Stomach (tissue), 9 donors: Measurements from ENCODE around the gene BMP7. TPM values are rescaled to one million over a fixed set of nuclear protein-coding genes. Genes with fewer than 3 reads are reported as not detected.

Source experiments
- DNase-seq, 2 donors: peaks; one replicate each; pipeline versions ENCODE4 v3.0.0 to v3.0.0-alpha.2; 2013 to 2019
- H3K27ac ChIP-seq, 5 donors: fragments of 200-600 bp in 4 of 5; sonication (generic) in 4 of 5; one replicate each; pipeline ENCODE4 v1.5.1; 2013 to 2019; ENCODE audit warnings: mild to moderate bottlenecking in 1 of 5, moderate library complexity in 1 of 5
- H3K27me3 ChIP-seq, 3 donors: fragments of 200-600 bp; sonication (generic); one replicate each; pipeline ENCODE4 v1.5.1; 2017 to 2019; ENCODE audit warnings: mixed run types in 1 of 3
- H3K36me3 ChIP-seq, 4 donors: fragments of 200-600 bp; sonication (generic); 1 replicate in 3 of 4; 2 replicates in 1 of 4; pipeline ENCODE4 v1.5.1; 2016 to 2019
- H3K4me1 ChIP-seq, 4 donors: fragments of 200-600 bp; sonication (generic); one replicate each; pipeline ENCODE4 v1.5.1; 2016 to 2019
- H3K4me3 ChIP-seq, 4 donors: fragments of 200-600 bp; sonication (generic) in 3 of 4; one replicate each; pipeline ENCODE4 v1.5.1; 2016 to 2019; ENCODE audit warnings: mild to moderate bottlenecking in 1 of 4
- H3K9me3 ChIP-seq, 4 donors: fragments of 200-600 bp; sonication (generic); one replicate each; pipeline ENCODE4 v1.5.1; 2016 to 2019
- CTCF ChIP-seq, 7 experiments: fragments of 450-650 bp in 4 of 7; fragments of 200-600 bp in 3 of 7; sonication (generic) in 3 of 7; IDR thresholded peaks; one replicate each; pipeline ENCODE4 v1.5.1; 2016 to 2019; ENCODE audit warnings: antibody characterized with exemption in 7 of 7, control low read depth in 2 of 7, mild to moderate bottlenecking in 1 of 7
- EP300 ChIP-seq: sonication (generic); formaldehyde crosslinking; IDR thresholded peaks from one replicate; pipeline ENCODE4 v1.6.1; 2017; ENCODE audit warnings: antibody characterized with exemption
- POLR2A ChIP-seq, 4 donors: fragments of 450-650 bp; IDR thresholded peaks; one replicate each; pipeline ENCODE4 v1.6.1; 2016; ENCODE audit warnings: antibody characterized with exemption in 4 of 4, control low read depth in 2 of 4, mild to moderate bottlenecking in 1 of 4, moderate library complexity in 1 of 4
- POLR2AphosphoS5 ChIP-seq, 3 donors: sonication (generic); formaldehyde crosslinking; IDR thresholded peaks; one replicate each; pipeline ENCODE4 v1.6.1; 2016; ENCODE audit warnings: antibody characterized with exemption in 3 of 3
- WGBS, 5 donors: extraction: QIAGEN DNeasy Blood & Tissue Kit in 3 of 5; methylation state at CpG; one replicate each; pipeline versions ENCODE4 v1.1.5 to v1.1.7; 2013 to 2018; 5-methylcytosine and 5-hydroxymethylcytosine counted together
- intact Hi-C: fragments of 100-400 bp; cut with DNase I; formaldehyde crosslinking; loops from one replicate; pipeline ENCODE4 v1.15.1; 2023; ENCODE audit warnings: low total_unique reads
- polyA plus RNA-seq, 3 donors: library from polyadenylated mRNA; stranded (reverse); fragments of 200-250 nt; gene quantifications; one replicate each; pipeline ENCODE4 v1.2.3, GENCODE V29; 2013
- total RNA-seq, 5 donors: library from RNA; depleted of rRNA; stranded (reverse); fragments of >200 nt; gene quantifications; one replicate each; pipeline versions ENCODE4 v1.1.0 to v1.2.3, GENCODE V29; 2014 to 2016
- donor health status: healthy with polysubstance abuse.
- donor health status: Bipolar disorder and iron deficiency.
- donor health status: healthy.

The BMP7 gene
- total and polyA plus RNA-seq, 8 donors: under 0.01 to 11.0 (median 2.4) TPM

- no peak overlapping the region for H3K4me3 ChIP-seq
- no peak for DNase-seq
- H3K4me1 ChIP-seq: no peaks in the 10 kb centered on the region
- no peaks in the 10 kb centered on the region for H3K36me3 ChIP-seq
- TF ChIP-seq CTCF (IDR thresholded peaks at IDR 0.05) (no peak), POLR2AphosphoS5 (IDR thresholded peaks at IDR 0.05) (no peak), POLR2A (IDR thresholded peaks at IDR 0.05) (no peak), EP300 (no peak)
- H3K27ac ChIP-seq: no peak overlapping the region
- intact Hi-C loops: no loop called here
- H3K27me3 ChIP-seq: peaks cover 0 to 23% (median 0%) of the 10 kb centered on the region in 3 donors
- 85 to 90% (median 90%) methylated on average over 18 to 19 of the region's 19 CpGs for WGBS, 5 donors
- H3K9me3 ChIP-seq: no peaks in the 10 kb centered on the region
Measured at GRCh38 chr20:57183457-57184009, 82.9 kb downstream of the BMP7 start.

DNA sequence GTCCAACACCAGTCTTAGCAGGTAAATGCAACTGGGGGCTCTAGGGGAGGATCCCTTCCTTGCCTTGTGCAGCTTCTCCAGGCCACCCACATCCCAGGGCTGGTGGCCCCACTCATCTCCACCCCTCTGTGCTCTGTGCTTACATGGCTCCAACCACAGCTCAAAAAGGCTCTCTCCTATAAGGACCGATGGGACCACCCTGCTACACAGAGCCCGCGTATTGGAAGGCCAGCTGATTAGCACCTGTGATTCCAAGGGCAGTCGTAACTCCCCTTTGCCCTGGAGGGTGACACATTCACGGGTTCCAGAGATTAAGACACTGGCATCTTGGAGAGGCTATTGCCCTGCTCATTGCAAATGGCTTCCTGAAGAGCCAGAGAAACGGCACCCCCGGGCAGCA, 84.8 kb downstream of the BMP7 start:
- Histone ChIP-seq H3K27me3 (peaks cover 0 to 32% (median 0%) of the 10 kb centered on the region in 3 donors), H3K4me3 (no peak overlapping the region), H3K4me1 (no peaks in the 10 kb centered on the region), H3K36me3 (no peaks in the 10 kb centered on the region), H3K27ac (no peak overlapping the region), H3K9me3 (no peaks in the 10 kb centered on the region)
- WGBS, 5 donors: 55 to 70% (median 70%) methylated on average over 5 to 7 of the region's 7 CpGs
- intact Hi-C loops: no loop called here
- no peak for DNase-seq
- no peak for TF ChIP-seq EP300
- no peak for TF ChIP-seq CTCF (IDR thresholded peaks at IDR 0.05)
- no peak for TF ChIP-seq POLR2A (IDR thresholded peaks at IDR 0.05)
- TF ChIP-seq POLR2AphosphoS5 (IDR thresholded peaks at IDR 0.05): no peak

GRCh38 chr20:57180954-57181353, 85.5 kb downstream of the BMP7 start:
- intact Hi-C loops: no loop called here
- Histone ChIP-seq H3K27ac (no peak overlapping the region), H3K4me3 (no peak overlapping the region), H3K9me3 (no peaks in the 10 kb centered on the region), H3K27me3 (peaks cover 0 to 32% (median 0%) of the 10 kb centered on the region in 3 donors), H3K4me1 (no peaks in the 10 kb centered on the region), H3K36me3 (no peaks in the 10 kb centered on the region)
- DNase-seq: peak in 1 of 2 donors; percentile 35
- 39 to 65% (median 60%) methylated on average over 4 to 5 of the region's 5 CpGs for WGBS, 5 donors
- TF ChIP-seq POLR2AphosphoS5 (IDR thresholded peaks at IDR 0.05) (no peak), CTCF (IDR thresholded peaks at IDR 0.05) (no peak), POLR2A (IDR thresholded peaks at IDR 0.05) (no peak), EP300 (no peak)

GRCh38 chr20:57180387-57180786, 86.1 kb downstream of the BMP7 start:
- H3K4me3 ChIP-seq: no peak overlapping the region
- H3K9me3 ChIP-seq: no peaks in the 10 kb centered on the region
- TF ChIP-seq POLR2AphosphoS5 (IDR thresholded peaks at IDR 0.05) (no peak), POLR2A (IDR thresholded peaks at IDR 0.05) (no peak), CTCF (IDR thresholded peaks at IDR 0.05) (no peak), EP300 (no peak)
- H3K4me1 ChIP-seq: no peaks in the 10 kb centered on the region
- peaks cover 0 to 30% (median 0%) of the 10 kb centered on the region in 3 donors for H3K27me3 ChIP-seq
- 77 to 91% (median 84%) methylated on average over 10 of the region's 10 CpGs for WGBS, 5 donors
- intact Hi-C loops: no loop called here
- H3K27ac ChIP-seq: no peak overlapping the region
- no peaks in the 10 kb centered on the region for H3K36me3 ChIP-seq
- DNase-seq: no peak
